Naive thymus-derived CD4-positive, alpha-beta T cell (primary cell): Measurements from ENCODE around the gene PLAAT2. TPM values are rescaled to one million over a fixed set of nuclear protein-coding genes. Genes with fewer than 3 reads are reported as not detected.
"Not testable (repeated sequence)": the region's sequence is repeated elsewhere in the genome, so short reads cannot be mapped to it uniquely, and the experiment has no call there.

Experiments used
- ATAC-seq: fragments of 150-1000 bp; cut with Tn5 transposase; 2 replicates; pipeline ENCODE4 v1.10.0; 2021; ENCODE audit warnings: mild to moderate bottlenecking, moderate library complexity
- CTCF ChIA-PET: fragments of 350-600 bp; sonication (Branson Sonifier 250); formaldehyde crosslinking; loops from one replicate; lab custom pipeline; 2021; ENCODE audit warnings: antibody characterized with exemption; lab: Charles Lee
- POLR2A ChIA-PET: fragments of 350-600 bp; sonication (Branson Sonifier 250); formaldehyde crosslinking; loops from one replicate; lab custom pipeline; 2021; ENCODE audit warnings: antibody characterized with exemption, inconsistent platforms; lab: Charles Lee
- DNase-seq, 9 donors: peaks; one replicate each; pipeline versions ENCODE4 v3.0.0 to v3.0.0-alpha.2; 2020 to 2022; ENCODE audit warnings: mixed read lengths in 1 of 9
- H3K27ac ChIP-seq: one replicate; pipeline ENCODE4 v1.7.0; 2013; ENCODE audit warnings: mild to moderate bottlenecking, low read depth, low read length, moderate library complexity
- H3K27me3 ChIP-seq, 2 donors: one replicate each; pipeline ENCODE4 v1.7.0; 2013; ENCODE audit warnings: low read length in 2 of 2, mild to moderate bottlenecking in 2 of 2, moderate library complexity in 2 of 2; ENCODE audit not compliant: control insufficient read depth in 2 of 2, insufficient read depth in 2 of 2
- H3K36me3 ChIP-seq, 3 experiments: 1 replicate in 2 of 3; 2 replicates in 1 of 3; pipeline ENCODE4 v1.7.0; 2013; ENCODE audit warnings: low read length in 3 of 3, mild to moderate bottlenecking in 3 of 3, moderate library complexity in 1 of 3; ENCODE audit not compliant: insufficient read depth in 3 of 3, control insufficient read depth in 2 of 3
- H3K4me1 ChIP-seq, 2 donors: one replicate each; pipeline ENCODE4 v1.7.0; 2013; ENCODE audit warnings: low read length in 2 of 2, mild to moderate bottlenecking in 2 of 2, moderate library complexity in 1 of 2; ENCODE audit not compliant: control insufficient read depth in 2 of 2, insufficient read depth in 2 of 2
- H3K4me3 ChIP-seq: 2 replicates; pipeline ENCODE4 v1.7.0; 2013; ENCODE audit warnings: mild to moderate bottlenecking, low read length
- H3K9me3 ChIP-seq, 3 experiments: 1 replicate in 2 of 3; 2 replicates in 1 of 3; pipeline ENCODE4 v1.7.0; 2013; ENCODE audit warnings: low read length in 3 of 3; ENCODE audit not compliant: control insufficient read depth in 2 of 3
- H3K27ac Mint-ChIP-seq, 9 donors: one replicate each; pipeline ENCODE4 v1.8.0; 2020 to 2022; ENCODE audit warnings: mixed read lengths in 9 of 9, mild to moderate bottlenecking in 8 of 9, moderate library complexity in 5 of 9, inconsistent platforms in 2 of 9
- H3K27me3 Mint-ChIP-seq, 5 donors: one replicate each; pipeline ENCODE4 v1.8.0; 2021 to 2022; ENCODE audit warnings: mixed read lengths in 5 of 5, mild to moderate bottlenecking in 1 of 5
- H3K36me3 Mint-ChIP-seq, 5 donors: one replicate each; pipeline ENCODE4 v1.8.0; 2020 to 2022; ENCODE audit warnings: mixed read lengths in 5 of 5, mild to moderate bottlenecking in 3 of 5, inconsistent platforms in 1 of 5
- H3K4me1 Mint-ChIP-seq, 7 donors: one replicate each; pipeline ENCODE4 v1.8.0; 2020 to 2022; ENCODE audit warnings: mixed read lengths in 7 of 7, mild to moderate bottlenecking in 3 of 7, inconsistent platforms in 1 of 7
- H3K4me3 Mint-ChIP-seq, 10 donors: one replicate each; pipeline ENCODE4 v1.8.0; 2020 to 2022; ENCODE audit warnings: mild to moderate bottlenecking in 10 of 10, mixed read lengths in 10 of 10, moderate library complexity in 6 of 10, inconsistent platforms in 2 of 10
- H3K9me3 Mint-ChIP-seq, 11 donors: one replicate each; pipeline ENCODE4 v1.8.0; 2020 to 2022; ENCODE audit warnings: mixed read lengths in 11 of 11, mild to moderate bottlenecking in 4 of 11, inconsistent platforms in 1 of 11, moderate library complexity in 1 of 11
- intact Hi-C, 2 donors: fragments of 100-400 bp; cut with micrococcal nuclease; formaldehyde crosslinking; loops; one replicate each; pipeline ENCODE4 v1.15.1; 2023
- polyA plus RNA-seq, 2 donors: library from polyadenylated mRNA; unstranded; fragments of 300-500 nt; fragmentation: Illumina TruSeq; gene quantifications; one replicate each; pipeline ENCODE4 v1.2.3, GENCODE V29; 2021
- total RNA-seq, 6 experiments: library from RNA in 5 of 6; stranded (reverse) in 5 of 6; gene quantifications; 1 replicate in 5 of 6; 2 replicates in 1 of 6; pipeline ENCODE4 v1.2.3 and lab custom pipeline; 2021 to 2026

The PLAAT2 gene
- total and polyA plus RNA-seq, 7 experiments from 2014 or later = 0.51 TPM; not detected in 6

GRCh38 chr11:63553759-63554158 lies 9.4 kb downstream of the PLAAT2 start:
- Mint-ChIP-seq H3K36me3 (peaks cover 0 to 14% (median 0%) of the 10 kb centered on the region in 5 donors), H3K27ac (peak overlapping the region; percentile 88 to 100 (median 96)), H3K27me3 (no peaks in the 10 kb centered on the region), H3K4me3 (peak overlapping the region; percentile 78 to 95 (median 88)), H3K9me3 (no peaks in the 10 kb centered on the region), H3K4me1 (peaks cover 33 to 81% (median 77%) of the 10 kb centered on the region in 7 donors)
- ChIA-PET CTCF (interaction anchor here (0.7 to 4.2 kb wide), 6 partner anchors 14 to 76 kb away, joined by 3 to 25 read pairs (median 4); partner anchors contain the start of gene PLAAT4), POLR2A (interaction anchor here (0.7 to 6.9 kb wide), 6 partner anchors 9 to 408 kb away, joined by 3 to 172 read pairs (median 6); partner anchors contain the start of genes PLAAT2 and PLAAT4)
- Histone ChIP-seq H3K27ac (peak overlapping the region; percentile 54), H3K27me3 (no peaks in the 10 kb centered on the region), H3K4me3 (peak overlapping the region; percentile 51), H3K4me1 (peaks cover 35 to 51% of the 10 kb centered on the region in 2 donors), H3K36me3 (no peaks in the 10 kb centered on the region), H3K9me3 (no peaks in the 10 kb centered on the region)
- peak in 7 of 9 donors; percentile 41 to 61 (median 53) for DNase-seq
- intact Hi-C loops = loop anchor here (1.0 to 5.0 kb wide), 7 partner anchors 8 to 129 kb away; partner anchors contain the start of genes PLAAT3 (in 1 of the 2) and RTN3 (in 1 of the 2)
- peak; percentile 85 for ATAC-seq

GRCh38 chr11:63552921-63553320 lies 10.3 kb downstream of the PLAAT2 start:
- no peaks in the 10 kb centered on the region for H3K27me3 ChIP-seq
- CTCF ChIA-PET = interaction anchor here (1.0 to 4.2 kb wide), 3 partner anchors 15 to 75 kb away, joined by 3 to 25 read pairs (median 5); partner anchors contain the start of gene PLAAT4
- H3K9me3 Mint-ChIP-seq = no peaks in the 10 kb centered on the region
- peaks cover 35 to 51% of the 10 kb centered on the region in 2 donors for H3K4me1 ChIP-seq
- peak overlapping the region; percentile 88 to 100 (median 96) for H3K27ac Mint-ChIP-seq
- intact Hi-C loops = loop anchor here (1.0 to 5.0 kb wide), 6 partner anchors 8 to 129 kb away; partner anchors contain the start of genes PLAAT3 (in 1 of the 2) and RTN3 (in 1 of the 2)
- H3K9me3 ChIP-seq = no peaks in the 10 kb centered on the region
- H3K36me3 Mint-ChIP-seq = peaks cover 0 to 14% (median 0%) of the 10 kb centered on the region in 5 donors
- H3K4me1 Mint-ChIP-seq = peaks cover 31 to 83% (median 74%) of the 10 kb centered on the region in 7 donors
- peak overlapping the region; percentile 26 to 95 (median 89) for H3K4me3 Mint-ChIP-seq
- peak overlapping the region; percentile 54 for H3K27ac ChIP-seq
- H3K27me3 Mint-ChIP-seq = no peaks in the 10 kb centered on the region
- no peaks in the 10 kb centered on the region for H3K36me3 ChIP-seq
- peak overlapping the region; percentile 51 for H3K4me3 ChIP-seq
- POLR2A ChIA-PET = interaction anchor here (0.7 to 6.9 kb wide), 7 partner anchors 8 to 408 kb away, joined by 3 to 172 read pairs (median 7); partner anchors contain the start of gene PLAAT4
- ATAC-seq = no peak
- DNase-seq = no peak

GRCh38 chr11:63551889-63552266 lies 11.3 kb downstream of the PLAAT2 start:
- Histone ChIP-seq H3K27ac (peak overlapping the region; percentile 67), H3K27me3 (no peaks in the 10 kb centered on the region), H3K4me1 (peaks cover 35 to 49% of the 10 kb centered on the region in 2 donors), H3K9me3 (no peaks in the 10 kb centered on the region), H3K4me3 (peak overlapping the region; percentile 51), H3K36me3 (peaks cover 1 to 6% (median 6%) of the 10 kb centered on the region in 3 experiments)
- POLR2A ChIA-PET = interaction anchor here (0.5 to 6.9 kb wide), 16 partner anchors 9 to 804 kb away, joined by 3 to 172 read pairs (median 5); partner anchors contain the start of genes ATL3 and PLAAT4
- peaks cover 0 to 22% (median 7%) of the 10 kb centered on the region in 5 donors for H3K36me3 Mint-ChIP-seq
- H3K27ac Mint-ChIP-seq = peak overlapping the region; percentile 73 to 100 (median 96)
- peak overlapping the region in 9 of 10 donors; percentile 85 to 95 (median 89) for H3K4me3 Mint-ChIP-seq
- H3K27me3 Mint-ChIP-seq = no peaks in the 10 kb centered on the region
- peak; percentile 8 for ATAC-seq
- DNase-seq = no peak
- H3K9me3 Mint-ChIP-seq = no peaks in the 10 kb centered on the region
- intact Hi-C loops = loop anchor here in 1 of 2 donors (1.0 to 5.0 kb wide), 3 partner anchors 15 to 130 kb away; partner anchors contain the start of genes PLAAT3 and RTN3
- peaks cover 28 to 75% (median 65%) of the 10 kb centered on the region in 7 donors for H3K4me1 Mint-ChIP-seq
- CTCF ChIA-PET = interaction anchor here (0.7 to 4.2 kb wide), 8 partner anchors 11 to 629 kb away, joined by 3 to 25 read pairs (median 4); partner anchors contain the start of gene PLAAT4

- H3K4me3 Mint-ChIP-seq = peak overlapping the region; percentile 57 to 95 (median 89)
- peak overlapping the region; percentile 67 for H3K27ac ChIP-seq
- no peaks in the 10 kb centered on the region for H3K9me3 ChIP-seq
- peak overlapping the region; percentile 73 to 100 (median 96) for H3K27ac Mint-ChIP-seq
- peak in 4 of 9 donors; percentile 30 to 50 (median 42) for DNase-seq
- no peak for ATAC-seq
- peak overlapping the region; percentile 51 for H3K4me3 ChIP-seq
- POLR2A ChIA-PET = interaction anchor here (0.7 to 6.9 kb wide), 16 partner anchors 9 to 670 kb away, joined by 3 to 172 read pairs (median 5); partner anchors contain the start of genes ATL3 and PLAAT4
- no peaks in the 10 kb centered on the region for H3K27me3 Mint-ChIP-seq
- H3K36me3 Mint-ChIP-seq = peaks cover 0 to 28% (median 13%) of the 10 kb centered on the region in 5 donors
- no peaks in the 10 kb centered on the region for H3K27me3 ChIP-seq
- H3K4me1 Mint-ChIP-seq = peaks cover 27 to 72% (median 65%) of the 10 kb centered on the region in 7 donors
- H3K9me3 Mint-ChIP-seq = no peaks in the 10 kb centered on the region
- H3K36me3 ChIP-seq = peaks cover 2 to 12% (median 7%) of the 10 kb centered on the region in 3 experiments
- CTCF ChIA-PET = interaction anchor here (0.6 to 4.2 kb wide), 8 partner anchors 11 to 89 kb away, joined by 3 to 25 read pairs (median 4); partner anchors contain the start of gene PLAAT4
- intact Hi-C loops = loop anchor here in 1 of 2 donors (5.0 kb wide), 2 partner anchors 61 to 131 kb away; partner anchors contain the start of genes PLAAT3 and RTN3
- H3K4me1 ChIP-seq = peaks cover 35 to 45% of the 10 kb centered on the region in 2 donors
Observed at GRCh38 chr11:63551091-63551888, 11.9 kb downstream of the PLAAT2 start.

- H3K4me3 ChIP-seq, H3K9me3 Mint-ChIP-seq, H3K27me3 ChIP-seq, ATAC-seq, H3K9me3 ChIP-seq, H3K27ac ChIP-seq, H3K27me3 Mint-ChIP-seq, DNase-seq: not testable (repeated sequence)
- ChIA-PET CTCF (interaction anchor here (1.7 kb wide), 1 partner anchor 10 kb away, joined by 4 read pairs; no protein-coding TSS in a partner anchor), POLR2A (interaction anchor here (1.5 to 6.9 kb wide), 5 partner anchors 8 to 37 kb away, joined by 3 to 172 read pairs (median 20); partner anchors contain the start of gene PLAAT4)
- intact Hi-C loops = loop anchor here in 1 of 2 donors (5.0 kb wide), 2 partner anchors 62 to 132 kb away; partner anchors contain the start of genes PLAAT3 and RTN3
- Histone ChIP-seq H3K4me1 (peaks cover 35 to 38% of the 10 kb centered on the region in 2 donors), H3K36me3 (peaks cover 7 to 23% (median 8%) of the 10 kb centered on the region in 3 experiments)
- H3K4me1 Mint-ChIP-seq = peaks cover 23 to 64% (median 58%) of the 10 kb centered on the region in 7 donors
- H3K4me3 Mint-ChIP-seq = peak overlapping the region in 3 of 10 donors; percentile 89 to 92 (median 89)
- H3K36me3 Mint-ChIP-seq = peaks cover 0 to 32% (median 15%) of the 10 kb centered on the region in 5 donors
- peak overlapping the region in 6 of 9 donors; percentile 87 to 98 (median 95) for H3K27ac Mint-ChIP-seq
Observed at GRCh38 chr11:63550156-63550700, 13.0 kb downstream of the PLAAT2 start.
